ENCODE measurements around the gene MIS18BP1. TPM values are rescaled to one million over a fixed set of nuclear protein-coding genes. Genes with fewer than 3 reads are reported as not detected.
A peak's percentile ranks its signal among the peaks of the same experiment; 100 is the strongest.

The MIS18BP1 gene
- total RNA-seq, 2 donors from 2014 or later = 61.0 to 91.8 TPM

DNA sequence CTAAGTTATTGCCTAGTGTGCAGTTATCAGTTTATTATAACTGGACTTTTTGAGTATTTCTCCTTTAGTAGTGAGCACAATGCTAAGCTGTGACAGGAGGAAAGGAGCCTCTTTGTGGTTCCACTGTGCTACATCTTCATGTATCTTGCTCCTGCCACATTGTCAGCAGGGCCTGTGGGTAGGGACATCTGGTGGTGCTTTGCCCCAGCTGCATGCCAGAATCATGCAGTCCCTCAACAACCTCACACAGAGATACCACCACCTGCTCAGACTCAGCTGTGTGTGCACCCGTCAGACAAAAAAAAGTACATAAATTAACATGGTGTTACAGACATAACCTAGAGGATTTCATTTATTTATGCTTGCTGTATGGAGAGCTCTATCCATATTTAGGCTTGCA is 51.1 kb downstream of the MIS18BP1 start:
- H3K36me3 Mint-ChIP-seq (ENCODE audit: low read depth) = peaks cover 26% of the 10 kb centered on the region
- DNase-seq = peak; percentile 63
- no peaks in the 10 kb centered on the region for H3K27me3 Mint-ChIP-seq (ENCODE audit: insufficient read depth)
- H3K9me3 ChIP-seq (ENCODE audit: control insufficient read depth, low read length) = no peaks in the 10 kb centered on the region
- H3K27ac ChIP-seq (ENCODE audit: low read depth, low read length) = no peak overlapping the region
- H3K9ac ChIP-seq (ENCODE audit: extremely low read depth, low read length, poor library complexity, severe bottlenecking) = no peak overlapping the region
- no peaks in the 10 kb centered on the region for H3K4me1 ChIP-seq (ENCODE audit: control insufficient read depth, insufficient read depth, low read length)
- H3K9me3 Mint-ChIP-seq = no peaks in the 10 kb centered on the region
- TF ChIP-seq, protein P1, sequence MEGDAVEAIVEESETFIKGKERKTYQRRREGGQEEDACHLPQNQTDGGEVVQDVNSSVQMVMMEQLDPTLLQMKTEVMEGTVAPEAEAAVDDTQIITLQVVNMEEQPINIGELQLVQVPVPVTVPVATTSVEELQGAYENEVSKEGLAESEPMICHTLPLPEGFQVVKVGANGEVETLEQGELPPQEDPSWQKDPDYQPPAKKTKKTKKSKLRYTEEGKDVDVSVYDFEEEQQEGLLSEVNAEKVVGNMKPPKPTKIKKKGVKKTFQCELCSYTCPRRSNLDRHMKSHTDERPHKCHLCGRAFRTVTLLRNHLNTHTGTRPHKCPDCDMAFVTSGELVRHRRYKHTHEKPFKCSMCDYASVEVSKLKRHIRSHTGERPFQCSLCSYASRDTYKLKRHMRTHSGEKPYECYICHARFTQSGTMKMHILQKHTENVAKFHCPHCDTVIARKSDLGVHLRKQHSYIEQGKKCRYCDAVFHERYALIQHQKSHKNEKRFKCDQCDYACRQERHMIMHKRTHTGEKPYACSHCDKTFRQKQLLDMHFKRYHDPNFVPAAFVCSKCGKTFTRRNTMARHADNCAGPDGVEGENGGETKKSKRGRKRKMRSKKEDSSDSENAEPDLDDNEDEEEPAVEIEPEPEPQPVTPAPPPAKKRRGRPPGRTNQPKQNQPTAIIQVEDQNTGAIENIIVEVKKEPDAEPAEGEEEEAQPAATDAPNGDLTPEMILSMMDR (conservative IDR thresholded peaks at IDR 0.05) = peak; percentile 71
- no peaks in the 10 kb centered on the region for H3K4me1 Mint-ChIP-seq
- no peak overlapping the region for H3K27ac Mint-ChIP-seq
- peaks cover 56% of the 10 kb centered on the region for H3K36me3 ChIP-seq (ENCODE audit: control insufficient read depth, insufficient read depth, low read length)
- H3K27me3 ChIP-seq (ENCODE audit: control insufficient read depth, insufficient read depth, low read length, poor library complexity, severe bottlenecking) = no peaks in the 10 kb centered on the region
- 100% methylated on average over 1 of the region's 1 CpG; no CpG with 5 or more reads in 1 of the 2 experiments for WGBS, 2 experiments (ENCODE audit: insufficient coverage in 1 of 2, insufficient read length in 1 of 2)
- no peak overlapping the region for H3K4me3 Mint-ChIP-seq
- no peak overlapping the region for H3K4me3 ChIP-seq (ENCODE audit: low read length)

DNA sequence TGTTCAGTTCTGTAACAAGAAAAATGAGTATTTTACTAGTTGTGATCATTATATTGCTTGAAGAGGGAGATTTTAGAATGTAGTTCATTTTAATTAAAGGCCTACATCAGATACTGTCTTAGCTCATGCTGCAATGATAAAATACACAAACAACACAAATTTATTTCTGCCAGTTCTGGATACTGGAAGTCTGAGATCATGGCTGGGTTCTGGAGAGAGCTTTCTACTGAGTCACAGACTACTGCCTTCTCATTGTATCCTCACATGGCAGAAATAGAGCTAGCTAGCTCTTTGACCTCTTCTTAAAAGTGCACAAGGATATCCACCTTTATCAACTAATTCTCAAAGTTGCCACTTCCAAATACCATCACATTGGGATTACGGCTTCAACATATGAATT is 53.8 kb downstream of the MIS18BP1 start:
- no peak overlapping the region for H3K27ac ChIP-seq (ENCODE audit: low read depth, low read length)

DNA sequence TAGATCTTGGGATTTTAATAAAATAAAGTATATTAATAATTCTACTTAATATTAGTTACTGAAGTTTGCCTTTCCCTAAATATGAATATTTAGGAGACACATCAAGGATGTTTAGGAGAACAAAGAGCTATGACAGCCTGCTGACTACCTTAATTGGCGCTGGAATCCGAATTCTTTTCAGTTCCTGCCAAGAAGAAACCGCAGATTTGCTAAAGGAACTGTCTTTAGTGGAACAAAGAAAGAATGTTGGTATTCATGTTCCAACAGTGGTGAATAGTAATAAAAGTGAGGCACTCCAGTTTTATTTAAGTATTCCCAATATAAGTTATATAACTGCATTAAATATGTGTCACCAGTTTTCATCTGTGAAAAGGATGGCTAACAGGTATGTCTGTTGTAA is 54.5 kb downstream of the MIS18BP1 start:
- H3K36me3 ChIP-seq (ENCODE audit: control insufficient read depth, insufficient read depth, low read length) = peaks cover 28% of the 10 kb centered on the region
- Mint-ChIP-seq H3K4me1 (no peaks in the 10 kb centered on the region), H3K27me3 (ENCODE audit: insufficient read depth) (no peaks in the 10 kb centered on the region), H3K4me3 (no peak overlapping the region), H3K36me3 (ENCODE audit: low read depth) (peaks cover 19% of the 10 kb centered on the region), H3K27ac (no peak overlapping the region), H3K9me3 (no peaks in the 10 kb centered on the region)
- no peaks in the 10 kb centered on the region for H3K4me1 ChIP-seq (ENCODE audit: control insufficient read depth, insufficient read depth, low read length)
- H3K27me3 ChIP-seq (ENCODE audit: control insufficient read depth, insufficient read depth, low read length, poor library complexity, severe bottlenecking) = no peaks in the 10 kb centered on the region
- TF ChIP-seq, protein P1 (conservative IDR thresholded peaks at IDR 0.05) = no peak
- no peaks in the 10 kb centered on the region for H3K9me3 ChIP-seq (ENCODE audit: control insufficient read depth, low read length)
- no peak for DNase-seq
- no peak overlapping the region for H3K9ac ChIP-seq (ENCODE audit: extremely low read depth, low read length, poor library complexity, severe bottlenecking)
- H3K4me3 ChIP-seq (ENCODE audit: low read length) = no peak overlapping the region
- 85 to 90% methylated on average over 3 of the region's 3 CpGs for WGBS, 2 experiments (ENCODE audit: insufficient coverage in 1 of 2, insufficient read length in 1 of 2)
- no peak overlapping the region for H3K27ac ChIP-seq (ENCODE audit: low read depth, low read length)

More for the DNA sequence above, 53.8 kb downstream of the MIS18BP1 start:
- H3K4me3 ChIP-seq (ENCODE audit: low read length) = no peak overlapping the region
- H3K36me3 ChIP-seq (ENCODE audit: control insufficient read depth, insufficient read depth, low read length) = peaks cover 32% of the 10 kb centered on the region
- Mint-ChIP-seq H3K4me1 (no peaks in the 10 kb centered on the region), H3K4me3 (no peak overlapping the region), H3K27ac (no peak overlapping the region), H3K9me3 (no peaks in the 10 kb centered on the region), H3K36me3 (ENCODE audit: low read depth) (peaks cover 19% of the 10 kb centered on the region), H3K27me3 (ENCODE audit: insufficient read depth) (no peaks in the 10 kb centered on the region)
- no peaks in the 10 kb centered on the region for H3K9me3 ChIP-seq (ENCODE audit: control insufficient read depth, low read length)
- no peak overlapping the region for H3K9ac ChIP-seq (ENCODE audit: extremely low read depth, low read length, poor library complexity, severe bottlenecking)
- no peaks in the 10 kb centered on the region for H3K27me3 ChIP-seq (ENCODE audit: control insufficient read depth, insufficient read depth, low read length, poor library complexity, severe bottlenecking)
- H3K4me1 ChIP-seq (ENCODE audit: control insufficient read depth, insufficient read depth, low read length) = no peaks in the 10 kb centered on the region
- no peak for DNase-seq
- WGBS, 2 experiments (ENCODE audit: insufficient coverage in 1 of 2, insufficient read length in 1 of 2) = 75 to 100% methylated on average over 1 of the region's 1 CpG
- TF ChIP-seq, protein P1 (conservative IDR thresholded peaks at IDR 0.05) = no peak

All from endodermal cell (in vitro differentiated cells).